H1 (cell line): ENCODE data around the gene POU2F2. TPM values are rescaled to one million over a fixed set of nuclear protein-coding genes. Genes with fewer than 3 reads are reported as not detected.
A peak's percentile ranks its signal among the peaks of the same experiment; 100 is the strongest.

ENCODE experiments used
- BACH1 ChIP-seq: IDR thresholded peaks from 2 replicates; pipeline ENCODE4 v1.6.1; 2012; ENCODE audit warnings: low read length, improper control_type of control experiment
- CHD1 ChIP-seq: IDR thresholded peaks from 2 replicates; pipeline ENCODE4 v1.6.1; 2012; ENCODE audit warnings: low read depth, low read length, improper control_type of control experiment
- EZH2 ChIP-seq: fragments of 200-600 bp; sonication (generic); IDR thresholded peaks from 2 replicates; pipeline ENCODE4 v1.7.1; 2012; ENCODE audit warnings: low read depth, mild to moderate bottlenecking, moderate library complexity, low read length, inconsistent platforms; ENCODE audit not compliant: severe bottlenecking
- GABPA ChIP-seq: IDR thresholded peaks from 2 replicates; pipeline ENCODE4 v1.6.1; 2011; ENCODE audit warnings: mild to moderate bottlenecking, low read length, moderate library complexity, borderline replicate concordance; ENCODE audit not compliant: insufficient read depth
- JUND ChIP-seq: IDR thresholded peaks from 2 replicates; pipeline ENCODE4 v1.6.1; 2011; ENCODE audit warnings: mild to moderate bottlenecking, improper control_type of control experiment, low read length
- KDM4A ChIP-seq: IDR thresholded peaks from one replicate; pipeline ENCODE4 v1.7.1; 2012; ENCODE audit warnings: low read depth, mild to moderate bottlenecking, moderate library complexity, low read length, inconsistent platforms; ENCODE audit not compliant: severe bottlenecking
- PHF8 ChIP-seq: fragments of 200-600 bp; sonication (generic); conservative IDR thresholded peaks from 2 replicates; pipeline ENCODE4 v1.7.1; 2012; ENCODE audit warnings: low read depth, mild to moderate bottlenecking, inconsistent platforms, low read length, moderate library complexity
- POLR2AphosphoS5 ChIP-seq: IDR thresholded peaks from 2 replicates; pipeline ENCODE4 v1.6.1; 2011; ENCODE audit warnings: low read depth, low read length
- RFX5 ChIP-seq: IDR thresholded peaks from 2 replicates; pipeline ENCODE4 v1.6.1; 2011; ENCODE audit warnings: low read depth, low read length, improper control_type of control experiment, borderline replicate concordance
- RXRA ChIP-seq: IDR thresholded peaks from 2 replicates; pipeline ENCODE4 v1.6.1; 2011; ENCODE audit warnings: low read depth, mild to moderate bottlenecking, low read length, moderate library complexity; ENCODE audit not compliant: insufficient read depth
- SP1 ChIP-seq: IDR thresholded peaks from 2 replicates; pipeline ENCODE4 v1.6.1; 2011; ENCODE audit warnings: low read depth, low read length
- SP2 ChIP-seq: IDR thresholded peaks from 2 replicates; pipeline ENCODE4 v1.6.1; 2012; ENCODE audit warnings: mild to moderate bottlenecking, low read length, inconsistent platforms
- SP4 ChIP-seq: IDR thresholded peaks from 2 replicates; pipeline ENCODE4 v1.6.1; 2012; ENCODE audit warnings: low read length, inconsistent platforms
- TBP ChIP-seq: IDR thresholded peaks from 2 replicates; pipeline ENCODE4 v1.6.1; 2011; ENCODE audit warnings: low read depth, low read length, improper control_type of control experiment
- polyA plus RNA-seq, 7 experiments: library from polyadenylated mRNA; depleted of rRNA in 3 of 7; stranded (reverse) in 5 of 7; unstranded in 2 of 7; fragments of >200 nt in 5 of 7; fragments of 200-250 nt in 2 of 7; gene quantifications; 1 replicate in 5 of 7; 2 replicates in 1 of 7; 4 replicates in 1 of 7; pipeline versions ENCODE4 v1.2.1 to v1.2.3, GENCODE V29; 2011 to 2013; ENCODE audit warnings: missing spikeins in 2 of 7, mixed read lengths in 2 of 7
- total RNA-seq: library from RNA; stranded (reverse); fragmentation: NEBNext Ultra II Directional; extraction: Animal tissue kit (Norgen Biotek cat#: 25700); gene quantifications from 2 replicates; pipeline ENCODE4 v1.2.1, GENCODE V29; 2021
- TF ChIP-seq, protein P1 (sequence below): IDR thresholded peaks from 2 replicates; pipeline ENCODE4 v1.6.1; 2012; ENCODE audit warnings: inconsistent platforms
- TF ChIP-seq, protein P2 (sequence below): IDR thresholded peaks from 2 replicates; pipeline ENCODE4 v1.6.1; 2012; ENCODE audit warnings: low read length, inconsistent platforms

POU2F2 gene
- total and polyA plus RNA-seq, 2 of the 8 experiments (the other 6 are each of a cell fraction or from before 2014, with no cell fraction given): 5.0 to 6.1 TPM

DNA sequence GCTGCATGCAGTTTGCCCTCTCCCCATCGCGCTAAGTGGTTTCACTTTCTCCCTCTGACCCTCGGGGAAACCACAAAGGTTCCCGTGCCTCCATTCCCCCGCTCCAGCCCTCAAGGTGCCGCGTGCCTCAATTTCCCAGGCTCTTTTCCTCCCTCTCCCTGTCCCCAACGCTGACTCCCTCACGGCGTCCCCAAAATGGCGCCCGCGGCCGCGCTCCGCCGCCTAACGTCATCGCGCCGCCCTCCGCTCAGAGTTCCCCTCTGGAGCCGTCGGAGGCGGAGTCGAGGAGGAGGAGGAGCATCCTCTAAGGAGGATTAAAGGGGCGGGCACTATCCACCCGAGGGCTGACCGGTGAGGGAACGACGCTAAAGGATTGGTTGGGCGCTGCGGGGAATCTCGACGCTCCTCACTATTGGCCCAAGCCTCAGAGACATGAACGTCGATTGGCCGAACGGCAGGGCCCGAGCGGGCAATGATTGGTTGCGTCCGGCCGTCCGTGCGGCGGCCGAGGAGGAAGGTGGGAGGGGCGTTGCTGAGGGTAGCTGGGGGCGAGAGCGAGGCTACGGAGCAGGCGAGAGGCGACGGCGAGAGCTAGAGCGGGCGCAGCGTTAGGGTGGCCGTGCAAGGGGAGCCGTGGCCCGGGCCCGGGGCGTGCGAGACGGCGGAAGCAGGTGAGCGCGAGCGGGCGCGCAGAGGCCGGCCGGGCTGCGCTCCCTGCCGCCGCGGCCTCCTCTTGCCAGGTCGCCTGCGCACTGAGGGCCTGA is 56.4 kb downstream of the POU2F2 start, which contains the start of gene ZNF574 (continued):
- TF ChIP-seq PHF8: peak; percentile 86
- TF ChIP-seq EZH2: no peak
- TF ChIP-seq SP1: peak; percentile 98
- 0 out of 2 replicates have a peak, but pooled peaks have one; percentile 44 for TF ChIP-seq SP4
- TF ChIP-seq JUND: 0 out of 2 replicates have a peak, but pooled peaks have one; percentile 20
- no peak for TF ChIP-seq BACH1
- no peak for TF ChIP-seq GABPA
- TF ChIP-seq KDM4A: peak; percentile 36
- TF ChIP-seq, protein P1, sequence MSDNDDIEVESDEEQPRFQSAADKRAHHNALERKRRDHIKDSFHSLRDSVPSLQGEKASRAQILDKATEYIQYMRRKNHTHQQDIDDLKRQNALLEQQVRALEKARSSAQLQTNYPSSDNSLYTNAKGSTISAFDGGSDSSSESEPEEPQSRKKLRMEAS: peak; percentile 91
- peak; percentile 61; the same call in 1 of the 2 replicates for TF ChIP-seq TBP
- TF ChIP-seq POLR2AphosphoS5: peak; percentile 86
- TF ChIP-seq, protein P2, sequence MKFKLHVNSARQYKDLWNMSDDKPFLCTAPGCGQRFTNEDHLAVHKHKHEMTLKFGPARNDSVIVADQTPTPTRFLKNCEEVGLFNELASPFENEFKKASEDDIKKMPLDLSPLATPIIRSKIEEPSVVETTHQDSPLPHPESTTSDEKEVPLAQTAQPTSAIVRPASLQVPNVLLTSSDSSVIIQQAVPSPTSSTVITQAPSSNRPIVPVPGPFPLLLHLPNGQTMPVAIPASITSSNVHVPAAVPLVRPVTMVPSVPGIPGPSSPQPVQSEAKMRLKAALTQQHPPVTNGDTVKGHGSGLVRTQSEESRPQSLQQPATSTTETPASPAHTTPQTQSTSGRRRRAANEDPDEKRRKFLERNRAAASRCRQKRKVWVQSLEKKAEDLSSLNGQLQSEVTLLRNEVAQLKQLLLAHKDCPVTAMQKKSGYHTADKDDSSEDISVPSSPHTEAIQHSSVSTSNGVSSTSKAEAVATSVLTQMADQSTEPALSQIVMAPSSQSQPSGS: peak; percentile 80; the same call in 1 of the 2 replicates
- peak; percentile 71 for TF ChIP-seq SP2
- TF ChIP-seq RFX5: no peak
- TF ChIP-seq RXRA: no peak
- no peak for TF ChIP-seq CHD1
